SH-SY5Y (cell line): ENCODE results near the gene MPV17.

ENCODE experiments used
- GATA2 ChIP-seq: IDR thresholded peaks from 2 replicates; pipeline ENCODE4 v1.6.1; 2011; ENCODE audit warnings: mild to moderate bottlenecking, low read depth, low read length
- GATA3 ChIP-seq: IDR thresholded peaks from 2 replicates; pipeline ENCODE4 v1.6.1; 2011; ENCODE audit warnings: low read depth, mild to moderate bottlenecking, low read length, moderate library complexity

MPV17 gene

GRCh38 chr2:27307545-27308358 lies 15.1 kb downstream of the MPV17 start:
- TF ChIP-seq GATA2 = no peak
- TF ChIP-seq GATA3 = no peak

- TF ChIP-seq GATA2 (no peak), GATA3 (no peak)
Measured at GRCh38 chr2:27307287-27307544, 15.7 kb downstream of the MPV17 start.

GRCh38 chr2:27306573-27307286 lies 16.2 kb downstream of the MPV17 start:
- no peak for TF ChIP-seq GATA3
- no peak for TF ChIP-seq GATA2

- TF ChIP-seq GATA3 (no peak), GATA2 (no peak)
Measured at GRCh38 chr2:27306136-27306535, 16.8 kb downstream of the MPV17 start.

- no peak for TF ChIP-seq GATA3
- TF ChIP-seq GATA2 = no peak
Measured at GRCh38 chr2:27305516-27305915, 17.4 kb downstream of the MPV17 start.

- TF ChIP-seq GATA2 (no peak), GATA3 (no peak)
Measured at GRCh38 chr2:27304488-27305240, 18.2 kb downstream of the MPV17 start.

- TF ChIP-seq GATA3 = no peak
Measured at GRCh38 chr2:27303093-27304025, 19.5 kb downstream of the MPV17 start.

GRCh38 chr2:27298391-27299080 lies 24.4 kb downstream of the MPV17 start:
- TF ChIP-seq GATA3 (no peak), GATA2 (no peak)

- no peak for TF ChIP-seq GATA2
- TF ChIP-seq GATA3 = no peak
Measured at GRCh38 chr2:27297195-27297594, 25.7 kb downstream of the MPV17 start.

- TF ChIP-seq GATA2 (no peak), GATA3 (no peak)
Measured at GRCh38 chr2:27296481-27296880, 26.4 kb downstream of the MPV17 start.

- TF ChIP-seq GATA2 (no peak), GATA3 (no peak)
Measured at GRCh38 chr2:27294928-27295327, 28.0 kb downstream of the MPV17 start.

GRCh38 chr2:27291865-27292264 lies 31.0 kb downstream of the MPV17 start:
- TF ChIP-seq GATA3 (no peak), GATA2 (no peak)

- TF ChIP-seq GATA3 (no peak), GATA2 (no peak)
Measured at GRCh38 chr2:27290549-27290948, 32.3 kb downstream of the MPV17 start.

- TF ChIP-seq GATA3 (no peak), GATA2 (no peak)
Measured at GRCh38 chr2:27288610-27289009, 34.3 kb downstream of the MPV17 start.
